Measurements from ENCODE around the gene BACE1.

Gene BACE1

GRCh38 chr11:117309310-117309709 is 6.7 kb downstream of the BACE1 start:
- DNase-seq (ENCODE audit: low spot score): no peak

GRCh38 chr11:117305145-117305544 is 10.9 kb downstream of the BACE1 start:
- DNase-seq (ENCODE audit: low spot score): no peak

GRCh38 chr11:117303646-117304315 is 12.3 kb downstream of the BACE1 start:
- DNase-seq (ENCODE audit: low spot score): no peak

- no peak for DNase-seq (ENCODE audit: low spot score)
These were observed 13.0 kb downstream of the BACE1 start for GRCh38 chr11:117303101-117303500.

- DNase-seq (ENCODE audit: low spot score): no peak
These were observed 13.8 kb downstream of the BACE1 start for GRCh38 chr11:117302228-117302627.

DNA sequence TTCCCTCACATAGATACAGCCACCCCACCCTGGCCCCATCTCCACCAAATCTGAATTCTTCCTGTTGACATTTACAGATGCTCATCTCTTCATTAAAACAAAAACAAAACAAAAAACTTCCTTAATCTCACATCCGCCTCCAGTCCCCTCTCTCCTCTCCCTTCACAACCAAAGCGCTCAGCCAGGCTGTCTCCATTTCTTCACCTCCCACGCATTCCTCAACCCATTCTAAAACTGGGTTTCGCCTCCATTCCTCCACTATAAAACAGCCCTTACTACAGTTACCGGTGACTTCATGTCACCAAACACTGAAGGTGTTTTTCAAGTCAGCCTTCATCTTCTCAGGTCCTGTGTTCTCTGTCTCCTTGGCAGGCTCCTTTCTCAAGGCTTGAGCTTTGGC is 15.3 kb downstream of the BACE1 start:
- no peak for DNase-seq (ENCODE audit: low spot score)

- peak; percentile 37 for DNase-seq (ENCODE audit: low spot score)
These were observed 15.8 kb downstream of the BACE1 start for GRCh38 chr11:117300283-117300663.

- peak; percentile 3 for DNase-seq (ENCODE audit: low spot score)
These were observed 16.4 kb downstream of the BACE1 start for GRCh38 chr11:117299351-117300282.

- no peak for DNase-seq (ENCODE audit: low spot score)
These were observed 17.9 kb downstream of the BACE1 start for GRCh38 chr11:117298195-117298594.

DNA sequence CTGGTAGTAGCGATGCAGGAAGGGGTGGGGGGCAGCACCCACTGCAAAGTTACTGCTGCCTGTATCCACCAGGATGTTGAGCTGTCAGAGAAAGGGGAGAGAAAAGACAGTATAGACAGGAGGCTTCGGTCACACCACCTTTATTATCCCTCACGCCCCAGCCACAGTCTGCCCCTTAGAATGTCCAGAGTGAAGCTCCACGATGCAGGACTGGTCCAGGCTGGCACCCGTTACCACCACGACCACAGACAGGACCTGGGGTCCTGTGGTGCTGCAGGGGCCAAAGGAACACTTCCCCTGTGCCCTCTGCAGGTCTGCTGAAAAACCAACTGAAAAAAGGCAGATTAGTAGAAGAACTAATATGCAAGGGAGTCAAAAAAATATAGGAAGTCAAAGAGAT is 19.2 kb downstream of the BACE1 start:
- DNase-seq (ENCODE audit: low spot score): no peak

- DNase-seq (ENCODE audit: low spot score): no peak
These were observed 20.5 kb downstream of the BACE1 start for GRCh38 chr11:117295438-117296137.

DNA sequence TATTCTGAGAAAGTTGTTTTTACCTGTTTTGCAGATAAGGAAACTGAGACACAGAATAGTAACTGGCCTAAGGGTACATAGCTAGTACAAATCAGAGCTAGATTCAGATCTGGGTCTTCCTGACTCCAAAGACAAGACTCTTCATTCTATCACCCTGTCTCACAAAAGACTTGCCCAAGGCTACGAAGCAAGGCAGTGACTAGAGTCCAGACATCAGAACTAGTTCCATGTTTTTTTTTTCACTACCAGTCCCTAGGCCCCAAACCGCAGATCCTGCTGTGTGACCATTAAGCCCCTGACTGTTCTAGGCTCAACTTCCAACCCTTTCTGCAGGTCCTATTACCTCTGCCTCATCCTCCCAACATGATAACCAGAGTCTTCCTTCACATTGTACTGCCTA is 23.4 kb downstream of the BACE1 start:
- no peak for DNase-seq (ENCODE audit: low spot score)

GRCh38 chr11:117290809-117291396 is 25.2 kb downstream of the BACE1 start, which contains the start of gene BACE1-AS:
Gene BACE1-AS (plus strand): TSS chr11:117291346.
- DNase-seq (ENCODE audit: low spot score): no peak

DNA sequence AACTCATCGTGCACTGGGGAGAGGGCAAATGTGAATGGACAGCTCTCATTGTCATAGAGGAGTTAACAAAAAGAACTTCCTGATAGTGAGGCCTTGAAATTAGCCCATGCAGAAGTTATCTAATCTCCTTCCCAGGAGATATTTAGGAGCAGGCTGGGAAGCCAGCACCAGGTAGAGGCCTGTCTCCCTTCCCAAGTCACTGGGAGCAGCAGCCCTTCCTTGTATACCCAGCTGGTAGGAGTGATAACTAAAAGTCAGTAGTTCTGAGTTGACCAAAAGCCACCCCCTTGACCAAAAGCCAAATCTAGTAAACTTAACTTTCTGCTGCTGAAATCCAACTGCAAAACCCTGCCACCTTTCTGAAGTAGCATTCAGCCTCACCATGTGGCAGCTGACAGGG is 26.3 kb downstream of the BACE1 start:
- DNase-seq (ENCODE audit: low spot score): no peak

DNA sequence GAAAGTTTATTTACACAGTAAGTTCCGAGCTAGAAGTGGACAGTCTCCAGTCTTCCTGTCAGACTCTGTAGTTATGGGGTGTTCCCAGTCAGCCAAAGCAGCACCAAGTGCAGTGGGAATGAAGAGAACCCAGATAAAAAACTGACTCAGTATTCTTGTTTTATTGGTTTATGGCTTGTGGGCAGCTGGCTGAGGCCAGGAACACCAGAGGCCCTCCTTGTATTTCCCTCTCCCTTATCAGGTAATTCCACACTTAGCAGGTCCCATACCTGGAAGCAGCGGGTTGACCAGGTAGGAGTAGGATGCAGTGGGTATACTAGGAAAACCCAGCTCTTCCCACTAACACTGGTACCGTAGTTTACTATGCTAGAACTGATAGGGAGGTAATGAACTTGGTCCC is 28.4 kb downstream of the BACE1 start:
- DNase-seq (ENCODE audit: low spot score): no peak

- no peak for DNase-seq (ENCODE audit: low spot score)
These were observed 29.5 kb downstream of the BACE1 start for GRCh38 chr11:117286588-117286987.

DNA sequence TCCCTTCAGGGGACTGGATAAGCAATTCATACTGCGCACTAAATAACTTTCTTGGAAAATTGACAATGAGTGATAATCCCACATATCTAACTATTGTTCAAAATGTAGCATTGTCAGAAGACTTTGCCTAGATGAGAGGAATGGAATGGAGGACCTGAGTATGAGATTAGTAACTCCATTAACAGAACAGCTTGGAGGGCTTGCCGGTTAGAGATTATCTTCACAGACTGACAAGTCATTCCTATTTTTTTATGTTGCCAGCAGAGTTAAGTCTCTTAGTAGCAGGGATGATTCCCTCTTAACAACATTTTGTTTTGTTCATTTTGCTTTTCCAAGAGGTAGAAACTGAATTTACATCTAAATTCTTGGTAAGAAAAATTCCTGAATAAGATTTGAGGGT is 32.0 kb downstream of the BACE1 start:
- no peak for DNase-seq (ENCODE audit: low spot score)

GRCh38 chr11:117282956-117283355 is 33.1 kb downstream of the BACE1 start:
- DNase-seq (ENCODE audit: low spot score): no peak

GRCh38 chr11:117281869-117282268 is 34.2 kb downstream of the BACE1 start:
- DNase-seq (ENCODE audit: low spot score): no peak

GRCh38 chr11:117281159-117281558 is 34.9 kb downstream of the BACE1 start:
- DNase-seq (ENCODE audit: low spot score): peak; percentile 88

- no peak for DNase-seq (ENCODE audit: low spot score)
These were observed 36.2 kb downstream of the BACE1 start for GRCh38 chr11:117279711-117280376.

- DNase-seq (ENCODE audit: low spot score): no peak
These were observed 37.7 kb downstream of the BACE1 start for GRCh38 chr11:117278347-117278746.
